ENCODE measurements around the gene ETNK2. TPM values are rescaled to one million over a fixed set of nuclear protein-coding genes. Genes with fewer than 3 reads are reported as not detected.

The ETNK2 gene
- total and polyA plus RNA-seq, 2 experiments from 2014 or later, result 4.2 to 5.0 TPM

DNA sequence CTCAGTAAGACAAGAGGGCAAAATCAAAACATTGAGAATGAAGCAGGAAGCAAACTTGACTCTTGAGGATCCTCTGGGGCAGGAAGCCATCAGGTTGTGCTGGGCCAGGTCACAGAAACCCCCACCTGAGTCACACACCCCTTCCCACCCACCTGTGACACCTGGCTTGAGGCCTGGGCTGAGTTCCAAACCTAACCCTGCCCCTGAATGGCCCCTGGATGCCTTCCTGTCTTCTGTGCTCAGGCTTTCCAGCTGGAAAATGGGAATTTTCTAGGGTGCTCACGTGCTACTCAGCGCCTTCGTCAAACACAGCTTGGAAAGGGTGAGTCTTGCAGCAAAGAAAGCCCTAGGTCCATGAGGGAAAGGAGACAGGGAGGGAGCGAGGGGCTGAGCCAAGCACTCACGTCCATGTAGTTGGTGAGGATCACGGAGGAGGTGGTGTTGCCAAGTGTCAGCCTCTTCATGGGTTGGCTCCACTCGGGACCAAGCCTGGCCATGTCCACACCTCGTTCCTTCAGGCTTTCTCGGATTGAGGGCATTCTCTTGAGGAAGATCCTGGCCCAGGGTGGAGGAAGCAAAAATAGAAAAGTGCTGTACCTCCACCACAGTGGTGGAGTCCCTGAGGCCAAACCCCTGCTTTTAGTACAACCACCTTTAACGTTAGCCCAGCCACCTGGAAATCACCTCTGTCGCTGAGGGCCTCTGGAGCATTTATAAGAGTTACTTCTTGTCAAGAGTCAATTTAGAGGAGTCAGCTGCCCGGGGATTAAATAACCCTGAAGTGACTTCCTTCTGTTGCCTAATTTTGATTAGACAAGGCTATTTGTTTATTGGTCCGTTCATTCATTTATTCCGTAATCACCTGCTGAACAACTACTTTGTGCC, 10.0 kb upstream of the ETNK2 start:
- no peak overlapping the region for H3K27ac ChIP-seq
- 36 to 38% methylated on average over 14 of the region's 14 CpGs for WGBS, 2 experiments (ENCODE audit: low coverage in 1 of 2, low lambda C conversion rate in 2 of 2, missing lambda C conversion rate in 2 of 2)
- no peak overlapping the region for H2AFZ ChIP-seq
- H3K9me2 ChIP-seq (ENCODE audit: insufficient read depth), result no peaks in the 10 kb centered on the region
- H3K4me3 ChIP-seq, result no peak overlapping the region
- no peaks in the 10 kb centered on the region for H3K79me2 ChIP-seq (ENCODE audit: insufficient read depth)
- H3K36me3 ChIP-seq (ENCODE audit: low read depth), result no peaks in the 10 kb centered on the region
- no peaks in the 10 kb centered on the region for H3K9me3 ChIP-seq (ENCODE audit: low read depth)
- in situ Hi-C loops (cut with MboI), result no loop called here
- no peaks in the 10 kb centered on the region for H4K20me1 ChIP-seq (ENCODE audit: insufficient read depth)
- no peak overlapping the region for H3K9ac ChIP-seq
- no peak overlapping the region for H3K4me2 ChIP-seq (ENCODE audit: unreplicated experiment)
- no peak for DNase-seq
- TF ChIP-seq EZH2 (IDR thresholded peaks at IDR 0.05; ENCODE audit: insufficient read depth, poor library complexity, severe bottlenecking), result no peak
- TF ChIP-seq EZH2phosphoT487 (IDR thresholded peaks at IDR 0.05; ENCODE audit: insufficient read depth, low read depth), result no peak
- no peaks in the 10 kb centered on the region for H3F3A ChIP-seq (ENCODE audit: insufficient read depth)
- H3K27me3 ChIP-seq (replicated peaks; ENCODE audit: insufficient read depth), result no peaks in the 10 kb centered on the region
- no peaks in the 10 kb centered on the region for H3K4me1 ChIP-seq (ENCODE audit: insufficient read depth)

DNA sequence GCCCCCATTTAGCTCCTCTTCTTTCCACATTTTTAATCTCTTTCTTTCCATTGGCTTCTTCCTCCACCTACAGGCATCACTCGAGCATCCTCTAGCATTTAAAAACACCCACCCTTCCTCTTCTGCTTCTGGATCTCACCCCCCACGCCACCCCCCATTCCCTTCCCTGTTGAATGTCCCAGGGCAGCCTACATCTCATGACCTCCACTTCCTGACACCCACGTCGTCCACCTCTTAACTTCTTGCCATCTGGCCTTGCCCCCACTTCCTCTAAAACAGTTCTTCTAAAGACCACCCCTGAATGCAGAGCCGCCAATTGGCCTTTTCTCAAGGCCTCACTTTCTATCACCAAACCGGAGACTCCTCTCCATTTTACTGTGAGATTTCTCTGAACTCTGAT, 6.1 kb upstream of the ETNK2 start:
- in situ Hi-C loops (cut with MboI), result loop anchor here (5.0 kb wide), 1 partner anchor 49 kb away; no protein-coding TSS in a partner anchor
- Histone ChIP-seq H3K27ac (no peak overlapping the region), H3K9me3 (ENCODE audit: low read depth) (no peaks in the 10 kb centered on the region), H3K9me2 (ENCODE audit: insufficient read depth) (no peaks in the 10 kb centered on the region), H2AFZ (no peak overlapping the region), H3K4me1 (ENCODE audit: insufficient read depth) (no peaks in the 10 kb centered on the region), H3K27me3 (replicated peaks; ENCODE audit: insufficient read depth) (no peaks in the 10 kb centered on the region), H3K4me2 (ENCODE audit: unreplicated experiment) (no peak overlapping the region), H4K20me1 (ENCODE audit: insufficient read depth) (no peaks in the 10 kb centered on the region), H3F3A (ENCODE audit: insufficient read depth) (no peaks in the 10 kb centered on the region), H3K9ac (no peak overlapping the region), H3K4me3 (no peak overlapping the region), H3K79me2 (ENCODE audit: insufficient read depth) (no peaks in the 10 kb centered on the region), H3K36me3 (ENCODE audit: low read depth) (no peaks in the 10 kb centered on the region)
- no peak for DNase-seq
- TF ChIP-seq EZH2phosphoT487 (IDR thresholded peaks at IDR 0.05; ENCODE audit: insufficient read depth, low read depth), result no peak
- no peak for TF ChIP-seq EZH2 (IDR thresholded peaks at IDR 0.05; ENCODE audit: insufficient read depth, poor library complexity, severe bottlenecking)
- WGBS, 2 experiments (ENCODE audit: low coverage in 1 of 2, low lambda C conversion rate in 2 of 2, missing lambda C conversion rate in 2 of 2), result 54 to 55% methylated on average over 4 to 6 of the region's 6 CpGs

DNA sequence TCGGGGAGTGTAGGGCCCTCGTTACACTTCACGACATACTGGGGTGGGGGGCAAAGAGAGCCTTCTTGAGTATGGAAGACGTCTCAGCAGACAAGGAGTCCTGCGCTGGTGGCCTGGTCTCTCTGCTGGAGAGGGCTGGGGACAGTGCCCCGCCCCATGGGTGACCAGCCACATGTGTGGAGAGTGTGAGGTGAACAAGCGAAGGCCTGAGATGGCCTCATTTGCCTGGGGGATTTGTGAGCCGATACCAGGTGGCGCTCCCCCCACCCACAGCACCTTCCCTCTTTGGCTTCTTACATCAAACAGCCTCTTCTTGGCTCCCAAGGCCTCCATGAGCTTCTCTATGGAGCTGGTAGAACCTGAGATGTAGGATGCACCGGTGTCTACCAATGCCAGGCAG, 4.0 kb upstream of the ETNK2 start:
- in situ Hi-C loops (cut with MboI), result loop anchor here (5.0 kb wide), 1 partner anchor 51 kb away; no protein-coding TSS in a partner anchor
- Histone ChIP-seq H4K20me1 (ENCODE audit: insufficient read depth) (no peaks in the 10 kb centered on the region), H3K4me3 (no peak overlapping the region), H2AFZ (no peak overlapping the region), H3K27me3 (replicated peaks; ENCODE audit: insufficient read depth) (no peaks in the 10 kb centered on the region), H3K9me3 (ENCODE audit: low read depth) (no peaks in the 10 kb centered on the region), H3F3A (ENCODE audit: insufficient read depth) (no peaks in the 10 kb centered on the region), H3K27ac (no peak overlapping the region), H3K9me2 (ENCODE audit: insufficient read depth) (no peaks in the 10 kb centered on the region), H3K4me2 (ENCODE audit: unreplicated experiment) (no peak overlapping the region), H3K9ac (no peak overlapping the region), H3K4me1 (ENCODE audit: insufficient read depth) (no peaks in the 10 kb centered on the region), H3K36me3 (ENCODE audit: low read depth) (no peaks in the 10 kb centered on the region), H3K79me2 (ENCODE audit: insufficient read depth) (no peaks in the 10 kb centered on the region)
- TF ChIP-seq EZH2 (IDR thresholded peaks at IDR 0.05; ENCODE audit: insufficient read depth, poor library complexity, severe bottlenecking) (no peak), EZH2phosphoT487 (IDR thresholded peaks at IDR 0.05; ENCODE audit: insufficient read depth, low read depth) (no peak)
- no peak for DNase-seq
- WGBS, 2 experiments (ENCODE audit: low coverage in 1 of 2, low lambda C conversion rate in 2 of 2, missing lambda C conversion rate in 2 of 2), result 77 to 85% methylated on average over 10 of the region's 10 CpGs

- H3K27ac ChIP-seq, result no peak overlapping the region
- H2AFZ ChIP-seq, result no peak overlapping the region
- in situ Hi-C loops (cut with MboI), result loop anchor here (5.0 kb wide), 1 partner anchor 53 kb away; no protein-coding TSS in a partner anchor
- H3K27me3 ChIP-seq (replicated peaks; ENCODE audit: insufficient read depth), result no peaks in the 10 kb centered on the region
- TF ChIP-seq EZH2 (IDR thresholded peaks at IDR 0.05; ENCODE audit: insufficient read depth, poor library complexity, severe bottlenecking) (no peak), EZH2phosphoT487 (IDR thresholded peaks at IDR 0.05; ENCODE audit: insufficient read depth, low read depth) (no peak)
- H3F3A ChIP-seq (ENCODE audit: insufficient read depth), result no peaks in the 10 kb centered on the region; the same call in 1 of the 2 replicates
- H4K20me1 ChIP-seq (ENCODE audit: insufficient read depth), result no peaks in the 10 kb centered on the region
- H3K4me2 ChIP-seq (ENCODE audit: unreplicated experiment), result no peak overlapping the region
- no peak for DNase-seq
- no peaks in the 10 kb centered on the region for H3K9me3 ChIP-seq (ENCODE audit: low read depth)
- no peaks in the 10 kb centered on the region for H3K4me1 ChIP-seq (ENCODE audit: insufficient read depth)
- no peaks in the 10 kb centered on the region for H3K79me2 ChIP-seq (ENCODE audit: insufficient read depth)
- 90 to 91% methylated on average over 15 of the region's 15 CpGs for WGBS, 2 experiments (ENCODE audit: low coverage in 1 of 2, low lambda C conversion rate in 2 of 2, missing lambda C conversion rate in 2 of 2)
- no peaks in the 10 kb centered on the region for H3K36me3 ChIP-seq (ENCODE audit: low read depth)
- H3K9me2 ChIP-seq (ENCODE audit: insufficient read depth), result no peaks in the 10 kb centered on the region
- no peak overlapping the region for H3K9ac ChIP-seq
- no peak overlapping the region for H3K4me3 ChIP-seq
These were observed 2.9 kb upstream of the ETNK2 start for GRCh38 chr1:204154568-204155255.
